ENCODE measurements around the gene TBC1D10A.

The TBC1D10A gene

GRCh38 chr22:30270832-30271231 lies 55.9 kb downstream of the TBC1D10A start:
- no peak for TF ChIP-seq CTCF (IDR thresholded peaks at IDR 0.05; ENCODE audit: low read depth, low read length, missing control alignments)
- no peak for DNase-seq (ENCODE audit: low read depth)

GRCh38 chr22:30268331-30268730 lies 58.4 kb downstream of the TBC1D10A start:
- DNase-seq (ENCODE audit: low read depth) = no peak

More at GRCh38 chr22:30270832-30271231, 55.9 kb downstream of the TBC1D10A start:
- H3K4me3 ChIP-seq (ENCODE audit: low read depth, low read length) = no peak overlapping the region

GRCh38 chr22:30267382-30268302 lies 59.1 kb downstream of the TBC1D10A start:
- no peak for TF ChIP-seq CTCF (IDR thresholded peaks at IDR 0.05; ENCODE audit: low read depth, low read length, missing control alignments)
- DNase-seq (ENCODE audit: low read depth) = no peak
- H3K4me3 ChIP-seq (ENCODE audit: low read depth, low read length) = peak overlapping the region; percentile 84

More at GRCh38 chr22:30268331-30268730, 58.4 kb downstream of the TBC1D10A start:
- TF ChIP-seq CTCF (IDR thresholded peaks at IDR 0.05; ENCODE audit: low read depth, low read length, missing control alignments) = no peak
- H3K4me3 ChIP-seq (ENCODE audit: low read depth, low read length) = no peak overlapping the region

- no peak for DNase-seq (ENCODE audit: low read depth)
- H3K4me3 ChIP-seq (ENCODE audit: low read depth, low read length) = peak within 1 kb of the TSS; percentile 84
Measured at GRCh38 chr22:30266445-30267381, 60.0 kb downstream of the TBC1D10A start, which contains the start of gene OSM. OSM (minus strand) TSS chr22:30266851; CDS start chr22:30266799, 52 bp downstream.

GRCh38 chr22:30265823-30266444 lies 60.8 kb downstream of the TBC1D10A start:
- peak; percentile 59 for DNase-seq (ENCODE audit: low read depth)
- peak overlapping the region; percentile 84 for H3K4me3 ChIP-seq (ENCODE audit: low read depth, low read length)
- TF ChIP-seq CTCF (IDR thresholded peaks at IDR 0.05; ENCODE audit: low read depth, low read length, missing control alignments) = no peak

More at GRCh38 chr22:30266445-30267381, 60.0 kb downstream of the TBC1D10A start, which contains the start of gene OSM:
- TF ChIP-seq CTCF (IDR thresholded peaks at IDR 0.05; ENCODE audit: low read depth, low read length, missing control alignments) = no peak

GRCh38 chr22:30265131-30265720 lies 61.5 kb downstream of the TBC1D10A start:
- no peak for TF ChIP-seq CTCF (IDR thresholded peaks at IDR 0.05; ENCODE audit: low read depth, low read length, missing control alignments)
- no peak overlapping the region for H3K4me3 ChIP-seq (ENCODE audit: low read depth, low read length)
- no peak for DNase-seq (ENCODE audit: low read depth)
